Brain microvascular endothelial cell (primary cell): ENCODE data around the gene PTPRQ.
"Not testable (repeated sequence)": the region's sequence is repeated elsewhere in the genome, so short reads cannot be mapped to it uniquely, and the experiment has no call there.

ENCODE experiments used
- DNase-seq: peaks from one replicate; pipeline ENCODE4 v3.0.0-alpha.2; 2020
- H3K27ac ChIP-seq: fragments of 250-450 bp; sonication (Bioruptor Pico); 2 replicates; pipeline ENCODE4 v1.5.1; 2020; ENCODE audit warnings: mild to moderate bottlenecking, moderate library complexity
- H3K27me3 ChIP-seq: fragments of 250-450 bp; sonication (Bioruptor Pico); replicated peaks from 2 replicates; pipeline ENCODE4 v1.5.1; 2020; ENCODE audit warnings: mild to moderate bottlenecking
- H3K36me3 ChIP-seq: fragments of 250-450 bp; sonication (Bioruptor Pico); replicated peaks from 2 replicates; pipeline ENCODE4 v1.5.1; 2020; ENCODE audit warnings: mild to moderate bottlenecking
- H3K4me3 ChIP-seq: 2 replicates; pipeline ENCODE4 v1.5.1; 2011; ENCODE audit warnings: low read depth, mild to moderate bottlenecking, control low read depth, low read length, moderate library complexity
- CTCF ChIP-seq: IDR thresholded peaks from 2 replicates; pipeline ENCODE4 v1.5.1; 2011; ENCODE audit warnings: low read depth, mild to moderate bottlenecking, moderate library complexity, low read length, control low read depth, inconsistent platforms; ENCODE audit errors: missing control alignments
- in situ Hi-C: cut with HindIII; loops from 2 replicates; pipeline ENCODE4 v1.10.0; 2017; ENCODE audit warnings: low sequenced_read_pairs, low pct_ligation_motif_present

PTPRQ gene

DNA sequence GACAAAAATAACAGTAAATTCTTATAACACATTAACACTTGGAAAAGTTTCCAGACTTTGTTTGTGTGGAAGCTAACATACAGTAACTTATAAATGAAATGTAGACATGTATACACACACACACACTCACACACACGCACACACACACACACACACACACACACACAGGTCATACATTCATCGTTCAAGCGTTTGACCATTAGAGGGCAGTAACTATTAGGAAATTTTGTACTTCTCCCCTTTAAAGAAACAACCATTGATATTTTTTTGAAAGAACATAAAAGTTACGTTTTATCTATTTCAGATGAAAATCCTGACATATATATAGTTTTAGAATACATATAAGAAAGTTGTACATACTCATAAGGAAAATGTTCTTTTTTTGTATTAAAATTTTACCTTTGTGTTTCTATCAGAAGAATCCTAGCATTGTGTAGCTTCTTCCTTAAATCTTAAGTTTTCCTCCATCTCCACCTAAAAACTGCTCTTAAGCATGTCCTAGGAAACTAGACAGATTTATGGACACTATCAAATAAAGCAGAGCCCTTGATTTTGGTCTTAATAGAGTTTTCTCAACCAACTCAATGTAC, 29.0 kb downstream of the PTPRQ start:
- Histone ChIP-seq H3K36me3 (no peaks in the 10 kb centered on the region), H3K27ac (peak overlapping the region; percentile 27), H3K27me3 (no peaks in the 10 kb centered on the region), H3K4me3 (no peak overlapping the region)
- DNase-seq, result peak; percentile 76
- in situ Hi-C loops, result no loop called here
- peak; percentile 66 for TF ChIP-seq CTCF

- in situ Hi-C loops, H3K27me3 ChIP-seq: not testable (repeated sequence)
Observed at GRCh38 chr12:80477521-80478145, 33.6 kb downstream of the PTPRQ start.

DNA sequence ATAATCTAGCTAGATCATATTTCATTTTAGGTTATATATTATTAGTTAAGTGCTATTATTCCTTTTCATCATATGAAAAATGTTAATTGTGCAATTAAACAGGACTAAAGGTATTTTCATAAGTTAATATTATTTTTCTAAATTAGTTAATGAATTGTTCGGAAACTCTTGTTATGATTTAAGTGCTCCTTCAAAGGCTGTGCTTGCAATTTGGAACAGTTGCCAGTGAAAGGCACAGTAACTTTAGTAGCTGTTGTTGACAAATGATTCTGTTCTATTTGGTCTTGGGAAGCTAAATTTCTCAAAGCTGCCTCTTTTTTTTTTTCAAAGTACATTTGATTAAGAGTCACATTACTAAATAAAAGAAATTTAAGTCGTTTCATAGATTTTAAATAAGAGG, 40.7 kb downstream of the PTPRQ start:
- Histone ChIP-seq H3K36me3 (no peaks in the 10 kb centered on the region), H3K27ac (no peak overlapping the region), H3K4me3 (no peak overlapping the region), H3K27me3 (no peaks in the 10 kb centered on the region)
- in situ Hi-C loops, result no loop called here
- no peak for DNase-seq
- no peak for TF ChIP-seq CTCF

More at GRCh38 chr12:80477521-80478145, 33.6 kb downstream of the PTPRQ start:
- DNase-seq, H3K27ac ChIP-seq, H3K4me3 ChIP-seq, H3K36me3 ChIP-seq: not testable (repeated sequence)

- in situ Hi-C loops, result no loop called here
- no peak overlapping the region for H3K4me3 ChIP-seq
- H3K27me3 ChIP-seq, result no peaks in the 10 kb centered on the region
- H3K36me3 ChIP-seq, result no peaks in the 10 kb centered on the region
- DNase-seq, result no peak
- no peak for TF ChIP-seq CTCF
- H3K27ac ChIP-seq, result no peak overlapping the region
Observed at GRCh38 chr12:80485222-80485987, 41.4 kb downstream of the PTPRQ start.

DNA sequence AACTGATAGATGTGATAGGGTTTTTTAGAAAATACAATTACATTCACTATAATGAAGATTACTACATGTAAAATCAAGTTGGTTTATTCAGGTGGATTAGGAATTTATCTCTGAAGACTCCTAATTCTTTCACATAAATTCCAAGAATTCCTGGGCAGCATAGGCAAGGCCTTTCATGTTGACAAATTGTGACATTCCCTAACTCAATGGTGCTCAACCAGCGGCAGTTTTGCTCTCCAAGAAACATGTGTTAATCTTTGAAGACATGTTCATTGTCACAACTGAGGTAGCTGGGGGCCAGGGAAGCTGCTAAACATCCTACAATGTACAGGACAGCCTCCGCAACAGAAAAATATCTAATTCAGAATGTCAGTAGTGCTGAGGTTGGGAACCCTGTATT, 46.3 kb downstream of the PTPRQ start:
- no peaks in the 10 kb centered on the region for H3K27me3 ChIP-seq
- H3K4me3 ChIP-seq, result no peak overlapping the region
- in situ Hi-C loops, result no loop called here
- no peak for DNase-seq
- no peak for TF ChIP-seq CTCF
- no peak overlapping the region for H3K27ac ChIP-seq
- H3K36me3 ChIP-seq, result no peaks in the 10 kb centered on the region

DNA sequence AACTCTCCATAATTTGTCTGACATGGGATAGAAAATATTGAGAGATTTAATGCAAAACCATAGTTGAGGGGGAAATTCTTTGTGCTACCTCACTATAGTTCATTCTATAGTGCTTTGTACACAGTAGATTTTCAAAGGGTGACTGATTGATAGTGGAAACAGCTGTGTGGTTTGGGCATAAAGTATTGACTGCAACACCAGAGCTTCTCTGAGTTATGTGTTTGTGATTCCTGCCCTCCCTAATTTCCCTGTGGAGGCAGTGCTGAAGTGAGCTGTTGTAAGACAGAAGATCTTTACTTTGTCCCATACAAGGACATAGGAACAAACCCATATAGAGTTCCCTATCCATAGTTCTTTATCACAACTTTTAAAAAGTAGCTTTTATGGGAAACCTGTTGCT, 47.1 kb downstream of the PTPRQ start:
- Histone ChIP-seq H3K4me3 (no peak overlapping the region), H3K27me3 (no peaks in the 10 kb centered on the region), H3K36me3 (no peaks in the 10 kb centered on the region), H3K27ac (no peak overlapping the region)
- DNase-seq, result no peak
- no peak for TF ChIP-seq CTCF
- in situ Hi-C loops, result no loop called here
